ENCODE measurements around the gene DNMT3A. TPM values are rescaled to one million over a fixed set of nuclear protein-coding genes. Genes with fewer than 3 reads are reported as not detected.
A peak's percentile ranks its signal among the peaks of the same experiment; 100 is the strongest.

DNMT3A gene
- total RNA-seq, 3 donors from 2014 or later (not counting 1 experiment from before 2014, with no cell fraction given): 36.3 to 60.7 (median 45.2) TPM

- WGBS (ENCODE audit: insufficient coverage): 93% methylated on average over 3 of the region's 3 CpGs
- TF ChIP-seq, protein P1, sequence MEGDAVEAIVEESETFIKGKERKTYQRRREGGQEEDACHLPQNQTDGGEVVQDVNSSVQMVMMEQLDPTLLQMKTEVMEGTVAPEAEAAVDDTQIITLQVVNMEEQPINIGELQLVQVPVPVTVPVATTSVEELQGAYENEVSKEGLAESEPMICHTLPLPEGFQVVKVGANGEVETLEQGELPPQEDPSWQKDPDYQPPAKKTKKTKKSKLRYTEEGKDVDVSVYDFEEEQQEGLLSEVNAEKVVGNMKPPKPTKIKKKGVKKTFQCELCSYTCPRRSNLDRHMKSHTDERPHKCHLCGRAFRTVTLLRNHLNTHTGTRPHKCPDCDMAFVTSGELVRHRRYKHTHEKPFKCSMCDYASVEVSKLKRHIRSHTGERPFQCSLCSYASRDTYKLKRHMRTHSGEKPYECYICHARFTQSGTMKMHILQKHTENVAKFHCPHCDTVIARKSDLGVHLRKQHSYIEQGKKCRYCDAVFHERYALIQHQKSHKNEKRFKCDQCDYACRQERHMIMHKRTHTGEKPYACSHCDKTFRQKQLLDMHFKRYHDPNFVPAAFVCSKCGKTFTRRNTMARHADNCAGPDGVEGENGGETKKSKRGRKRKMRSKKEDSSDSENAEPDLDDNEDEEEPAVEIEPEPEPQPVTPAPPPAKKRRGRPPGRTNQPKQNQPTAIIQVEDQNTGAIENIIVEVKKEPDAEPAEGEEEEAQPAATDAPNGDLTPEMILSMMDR (IDR thresholded peaks at IDR 0.05): no peak
Observed at GRCh38 chr2:25219621-25220020, 122.1 kb downstream of the DNMT3A start.

DNA sequence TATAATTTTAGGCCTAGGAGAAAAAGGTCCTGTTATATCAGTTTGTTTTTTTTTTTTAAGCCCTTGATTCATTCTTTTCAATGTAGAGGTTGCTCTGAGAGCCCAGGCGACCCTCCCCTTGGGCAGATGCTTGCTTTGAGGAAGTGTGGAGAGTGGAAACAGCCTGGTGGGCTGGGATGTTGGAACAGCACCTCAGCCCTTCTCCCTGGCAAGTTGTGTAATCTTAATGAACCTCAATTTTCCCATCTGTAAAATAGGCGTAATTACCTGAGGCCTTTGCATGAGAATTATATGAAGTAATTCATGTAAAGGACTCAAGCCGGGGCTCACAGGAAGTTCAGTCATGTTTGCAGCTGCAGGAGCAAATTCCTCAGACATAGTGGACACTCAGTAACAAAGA is 123.6 kb downstream of the DNMT3A start:
- Histone ChIP-seq H3K4me1 (ENCODE audit: control insufficient read depth, insufficient read depth, low read length) (peaks cover 17% of the 10 kb centered on the region), H3K36me3 (ENCODE audit: control insufficient read depth, insufficient read depth, low read length) (no peaks in the 10 kb centered on the region), H3K27ac (ENCODE audit: low read length) (no peak overlapping the region), H3K4me3 (ENCODE audit: low read length) (no peak overlapping the region), H3K9me3 (ENCODE audit: control insufficient read depth, insufficient read depth, low read length) (no peaks in the 10 kb centered on the region), H3K27me3 (ENCODE audit: control insufficient read depth, insufficient read depth, low read length) (no peaks in the 10 kb centered on the region)
- Mint-ChIP-seq H3K9me3 (no peaks in the 10 kb centered on the region), H3K4me1 (peaks cover 0 to 17% of the 10 kb centered on the region in 2 donors), H3K27me3 (ENCODE audit: low read depth in 2 of 2) (no peaks in the 10 kb centered on the region), H3K4me3 (no peak overlapping the region), H3K36me3 (no peaks in the 10 kb centered on the region), H3K27ac (no peak overlapping the region)
- no peak for ATAC-seq
- intact Hi-C loops (cut with micrococcal nuclease): no loop called here
- DNase-seq: no peak
- WGBS (ENCODE audit: insufficient coverage): 94% methylated on average over 3 of the region's 3 CpGs
- TF ChIP-seq, protein P1 (IDR thresholded peaks at IDR 0.05): no peak

More at GRCh38 chr2:25219621-25220020, 122.1 kb downstream of the DNMT3A start:
- Histone ChIP-seq H3K27ac (ENCODE audit: low read length) (no peak overlapping the region), H3K4me3 (ENCODE audit: low read length) (no peak overlapping the region), H3K4me1 (ENCODE audit: control insufficient read depth, insufficient read depth, low read length) (peaks cover 17% of the 10 kb centered on the region), H3K9me3 (ENCODE audit: control insufficient read depth, insufficient read depth, low read length) (no peaks in the 10 kb centered on the region), H3K27me3 (ENCODE audit: control insufficient read depth, insufficient read depth, low read length) (no peaks in the 10 kb centered on the region), H3K36me3 (ENCODE audit: control insufficient read depth, insufficient read depth, low read length) (no peaks in the 10 kb centered on the region)
- ATAC-seq (no peak), DNase-seq (no peak)
- intact Hi-C loops (cut with micrococcal nuclease): no loop called here
- H3K4me1 Mint-ChIP-seq: peaks cover 0 to 17% of the 10 kb centered on the region in 2 donors
- H3K4me3 Mint-ChIP-seq: no peak overlapping the region
- no peaks in the 10 kb centered on the region for H3K36me3 Mint-ChIP-seq
- H3K27me3 Mint-ChIP-seq (ENCODE audit: low read depth in 2 of 2): no peaks in the 10 kb centered on the region
- H3K27ac Mint-ChIP-seq: no peak overlapping the region
- H3K9me3 Mint-ChIP-seq: no peaks in the 10 kb centered on the region

DNA sequence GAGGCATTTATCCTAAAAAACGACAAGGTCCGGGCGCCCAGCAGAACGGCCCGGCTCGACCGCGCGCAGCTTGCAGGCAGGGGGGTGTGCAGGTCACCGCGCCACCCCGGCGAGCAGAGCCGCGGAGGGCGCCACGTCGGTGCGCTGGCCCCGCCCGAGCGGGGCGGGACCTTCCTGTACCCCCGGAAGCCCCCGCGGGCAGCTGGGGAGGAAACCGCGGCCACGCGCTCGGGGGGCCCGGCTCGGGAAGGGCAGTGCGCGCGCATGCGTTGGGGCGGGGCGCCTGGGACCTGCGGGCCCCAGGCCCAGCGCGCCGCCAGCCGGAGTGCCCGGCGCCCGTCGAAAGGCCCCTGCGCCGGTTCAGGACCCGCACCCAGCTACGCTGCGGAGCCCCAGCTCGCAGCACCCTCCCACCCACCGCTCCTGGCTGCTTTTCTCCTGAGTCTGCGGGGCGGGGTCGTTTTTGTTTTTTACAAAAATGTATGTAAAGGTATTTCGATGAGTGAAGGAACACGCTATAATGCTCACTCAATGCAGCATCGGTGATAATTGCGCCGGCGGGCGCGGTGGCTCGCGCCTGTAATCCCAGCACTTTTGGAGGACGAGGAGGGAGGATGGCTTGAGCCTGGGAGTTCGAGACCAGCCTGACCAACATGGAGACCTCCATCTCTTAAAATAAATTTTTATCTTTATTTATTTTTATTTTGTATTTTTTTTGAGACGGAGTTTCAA is 125.6 kb downstream of the DNMT3A start:
- TF ChIP-seq, protein P1 (IDR thresholded peaks at IDR 0.05): no peak
- peak overlapping the region; percentile 83 for H3K27ac Mint-ChIP-seq
- H3K4me3 Mint-ChIP-seq: peak overlapping the region; percentile 80
- ATAC-seq (peak; percentile 96 to 97 (median 96)), DNase-seq (peak; percentile 87 to 91)
- H3K36me3 ChIP-seq (ENCODE audit: control insufficient read depth, insufficient read depth, low read length): no peaks in the 10 kb centered on the region
- WGBS (ENCODE audit: insufficient coverage): 2% methylated on average over 69 of the region's 71 CpGs
- no peaks in the 10 kb centered on the region for H3K36me3 Mint-ChIP-seq
- H3K9me3 Mint-ChIP-seq: no peaks in the 10 kb centered on the region
- peak overlapping the region; percentile 72 for H3K4me3 ChIP-seq (ENCODE audit: low read length)
- H3K27ac ChIP-seq (ENCODE audit: low read length): peak overlapping the region; percentile 81
- H3K9me3 ChIP-seq (ENCODE audit: control insufficient read depth, insufficient read depth, low read length): no peaks in the 10 kb centered on the region
- intact Hi-C loops (cut with micrococcal nuclease): no loop called here
- peaks cover 17% of the 10 kb centered on the region for H3K4me1 ChIP-seq (ENCODE audit: control insufficient read depth, insufficient read depth, low read length)
- no peaks in the 10 kb centered on the region for H3K27me3 ChIP-seq (ENCODE audit: control insufficient read depth, insufficient read depth, low read length)
- peaks cover 0 to 7% of the 10 kb centered on the region in 2 donors for H3K4me1 Mint-ChIP-seq
- H3K27me3 Mint-ChIP-seq (ENCODE audit: low read depth in 2 of 2): no peaks in the 10 kb centered on the region

Data from natural killer cell (primary cell).